ENCODE data around the gene EIF3F. TPM values are rescaled to one million over a fixed set of nuclear protein-coding genes. Genes with fewer than 3 reads are reported as not detected.

Gene EIF3F
- total RNA-seq, 2 donors from 2014 or later: 229 to 242 TPM

DNA sequence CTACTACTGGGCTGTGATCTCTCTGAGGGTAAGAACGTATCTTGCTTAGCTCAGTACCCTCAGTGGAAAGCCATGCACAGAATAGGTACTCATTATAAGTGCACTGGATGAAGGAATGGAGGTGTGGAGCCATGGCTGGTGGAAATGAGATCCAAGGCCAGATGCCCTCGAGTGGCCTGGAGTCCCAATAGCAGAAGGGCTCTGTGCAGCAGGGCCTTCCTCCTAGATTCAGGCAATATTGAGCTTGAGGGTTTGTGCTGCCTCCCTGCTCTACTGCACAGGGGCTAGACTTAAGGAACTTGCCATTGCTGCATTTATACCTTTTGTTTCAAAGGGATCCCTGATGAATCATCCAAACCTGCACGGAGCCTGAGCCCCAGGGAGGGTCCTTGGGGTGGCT, 60.2 kb downstream of the EIF3F start:
- Histone ChIP-seq H3K4me1 (no peaks in the 10 kb centered on the region), H3K9ac (ENCODE audit: low read depth in 2 of 2, low read length in 2 of 2) (no peak overlapping the region), H3K4me3 (no peak overlapping the region), H3K27me3 (no peaks in the 10 kb centered on the region), H3K27ac (no peak overlapping the region), H3K9me3 (no peaks in the 10 kb centered on the region), H3K36me3 (no peaks in the 10 kb centered on the region)
- intact Hi-C loops (cut with DNase I): no loop called here
- no peak for DNase-seq
- TF ChIP-seq, protein P1, sequence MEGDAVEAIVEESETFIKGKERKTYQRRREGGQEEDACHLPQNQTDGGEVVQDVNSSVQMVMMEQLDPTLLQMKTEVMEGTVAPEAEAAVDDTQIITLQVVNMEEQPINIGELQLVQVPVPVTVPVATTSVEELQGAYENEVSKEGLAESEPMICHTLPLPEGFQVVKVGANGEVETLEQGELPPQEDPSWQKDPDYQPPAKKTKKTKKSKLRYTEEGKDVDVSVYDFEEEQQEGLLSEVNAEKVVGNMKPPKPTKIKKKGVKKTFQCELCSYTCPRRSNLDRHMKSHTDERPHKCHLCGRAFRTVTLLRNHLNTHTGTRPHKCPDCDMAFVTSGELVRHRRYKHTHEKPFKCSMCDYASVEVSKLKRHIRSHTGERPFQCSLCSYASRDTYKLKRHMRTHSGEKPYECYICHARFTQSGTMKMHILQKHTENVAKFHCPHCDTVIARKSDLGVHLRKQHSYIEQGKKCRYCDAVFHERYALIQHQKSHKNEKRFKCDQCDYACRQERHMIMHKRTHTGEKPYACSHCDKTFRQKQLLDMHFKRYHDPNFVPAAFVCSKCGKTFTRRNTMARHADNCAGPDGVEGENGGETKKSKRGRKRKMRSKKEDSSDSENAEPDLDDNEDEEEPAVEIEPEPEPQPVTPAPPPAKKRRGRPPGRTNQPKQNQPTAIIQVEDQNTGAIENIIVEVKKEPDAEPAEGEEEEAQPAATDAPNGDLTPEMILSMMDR (IDR thresholded peaks at IDR 0.05): no peak

DNA sequence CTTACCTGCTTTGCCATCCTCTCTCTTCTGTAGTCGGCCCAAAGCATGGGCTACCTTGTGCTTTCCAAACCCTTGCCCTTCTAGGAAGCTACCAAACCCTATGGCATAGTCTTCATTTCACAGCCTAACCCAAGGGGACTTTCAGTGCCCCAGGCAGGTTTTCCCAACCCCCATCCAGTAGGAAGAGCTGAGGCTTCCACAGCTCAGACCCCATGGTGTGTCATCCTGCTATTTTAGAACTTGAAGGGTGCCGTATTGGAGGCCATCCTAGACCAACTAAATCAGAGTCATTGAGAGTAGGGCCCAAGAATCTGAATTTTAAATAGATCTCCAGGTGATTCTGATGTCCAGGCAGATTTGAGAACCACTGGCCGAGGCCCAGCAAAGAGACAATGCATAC, 61.9 kb downstream of the EIF3F start:
- no peaks in the 10 kb centered on the region for H3K36me3 ChIP-seq
- no peak for DNase-seq
- no peaks in the 10 kb centered on the region for H3K27me3 ChIP-seq
- no peaks in the 10 kb centered on the region for H3K4me1 ChIP-seq
- TF ChIP-seq, protein P1 (IDR thresholded peaks at IDR 0.05): no peak
- H3K9ac ChIP-seq (ENCODE audit: low read depth in 2 of 2, low read length in 2 of 2): no peak overlapping the region
- H3K4me3 ChIP-seq: no peak overlapping the region
- no peaks in the 10 kb centered on the region for H3K9me3 ChIP-seq
- H3K27ac ChIP-seq: no peak overlapping the region
- intact Hi-C loops (cut with DNase I): no loop called here

Other genes with a start within 250 kb of the EIF3F start
- not detected for gene OR5P2, start 190.4 kb upstream of the EIF3F start, total RNA-seq
- not detected for gene OR5P3, start 156.5 kb upstream of the EIF3F start, total RNA-seq
- gene OR10A6, start 56.1 kb upstream of the EIF3F start, total RNA-seq: not detected
- not detected for gene OR10A3, start 45.6 kb upstream of the EIF3F start, total RNA-seq
- gene NLRP10, start 21.9 kb upstream of the EIF3F start, total RNA-seq: not detected
- gene TUB, start 93.9 kb downstream of the EIF3F start, total RNA-seq: 1 to 10 TPM; 1.2 to 1.4 TPM
- 1 to 10 TPM in 1 of 2 donors, under 1 TPM in 1; 0.79 to 2.0 TPM for gene RIC3, start 181.7 kb downstream of the EIF3F start, total RNA-seq

Measured in colonic mucosa (tissue), 4 donors.